Transverse colon (tissue), 4 donors: ENCODE measurements around the gene TNFRSF25.

Experiments
- CTCF ChIP-seq, 5 experiments: fragments of 200-600 bp in 3 of 5; fragments of 450-650 bp in 2 of 5; sonication (generic) in 3 of 5; IDR thresholded peaks; 1 replicate in 2 of 5; 2 replicates in 3 of 5; pipeline ENCODE4 v1.5.1; 2016 to 2017; ENCODE audit warnings: antibody characterized with exemption in 5 of 5, inconsistent platforms in 3 of 5, mild to moderate bottlenecking in 2 of 5, moderate library complexity in 1 of 5
- EP300 ChIP-seq: sonication (generic); formaldehyde crosslinking; IDR thresholded peaks from one replicate; pipeline ENCODE4 v1.6.1; 2017; ENCODE audit warnings: antibody characterized with exemption, low read depth
- POLR2AphosphoS5 ChIP-seq, 3 donors: sonication (generic); formaldehyde crosslinking; IDR thresholded peaks; one replicate each; pipeline ENCODE4 v1.6.1; 2016; ENCODE audit warnings: antibody characterized with exemption in 3 of 3

GRCh38 chr1:6504887-6505286, 38.9 kb upstream of the TNFRSF25 start:
- no peak for TF ChIP-seq POLR2AphosphoS5 (IDR thresholded peaks at IDR 0.05)
- no peak for TF ChIP-seq CTCF (IDR thresholded peaks at IDR 0.05)
- no peak for TF ChIP-seq EP300
